ENCODE measurements around the gene ERVV-1.

The ERVV-1 gene

GRCh38 chr19:53045536-53045935 lies 31.8 kb downstream of the ERVV-1 start:
- TF ChIP-seq POLR2A (IDR thresholded peaks at IDR 0.05; ENCODE audit: low read length) (no peak), GATA1 (IDR thresholded peaks at IDR 0.05; ENCODE audit: low read depth, low read length) (no peak)
- DNase-seq = no peak

DNA sequence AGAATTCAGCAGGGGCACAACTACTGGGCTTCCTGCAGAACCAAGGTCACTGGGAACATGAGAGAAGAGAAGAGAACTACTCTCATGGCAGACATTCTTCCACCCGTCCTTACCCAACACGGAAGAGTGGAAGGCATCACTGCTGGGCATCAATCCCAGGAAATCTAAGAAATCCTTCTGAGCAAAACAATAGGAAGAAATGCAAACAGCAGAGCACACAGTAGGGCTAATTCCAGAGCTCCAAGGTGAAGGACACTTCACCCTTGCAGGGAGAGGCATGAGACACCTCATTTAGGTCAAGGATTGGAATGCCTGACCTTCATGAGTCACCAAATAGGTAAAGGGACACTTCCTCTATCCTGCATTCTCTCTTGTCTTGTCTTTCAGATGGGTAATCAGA lies 33.7 kb downstream of the ERVV-1 start:
- no peak for DNase-seq
- TF ChIP-seq GATA1 (IDR thresholded peaks at IDR 0.05; ENCODE audit: low read depth, low read length) (no peak), POLR2A (IDR thresholded peaks at IDR 0.05; ENCODE audit: low read length) (no peak)

- TF ChIP-seq POLR2A (IDR thresholded peaks at IDR 0.05; ENCODE audit: low read length) (no peak), GATA1 (IDR thresholded peaks at IDR 0.05; ENCODE audit: low read depth, low read length) (no peak)
- DNase-seq = no peak
Measured at GRCh38 chr19:53055117-53055516, 41.4 kb downstream of the ERVV-1 start.

- no peak for DNase-seq
- TF ChIP-seq POLR2A (IDR thresholded peaks at IDR 0.05; ENCODE audit: low read length) (no peak), GATA1 (IDR thresholded peaks at IDR 0.05; ENCODE audit: low read depth, low read length) (no peak)
Measured at GRCh38 chr19:53057904-53058580, 44.3 kb downstream of the ERVV-1 start.
